GM12892 (cell line): Measurements from ENCODE around the gene BOLA1. TPM values are rescaled to one million over a fixed set of nuclear protein-coding genes. Genes with fewer than 3 reads are reported as not detected.
"Not testable (repeated sequence)": the region's sequence is repeated elsewhere in the genome, so short reads cannot be mapped to it uniquely, and the experiment has no call there.

ENCODE experiments used
- DNase-seq: peaks from one replicate; pipeline ENCODE4 v3.0.0; 2011; ENCODE audit not compliant: insufficient read length
- FAIRE-seq: peaks from 2 replicates; lab custom pipeline; 2011; peaks lifted over from hg19 to GRCh38; lab: Jason Lieb, UNC
- POLR2A ChIP-seq: IDR thresholded peaks from 2 replicates; pipeline ENCODE4 v1.6.1; 2011; ENCODE audit warnings: low read depth, low read length, control low read depth
- POLR2AphosphoS5 ChIP-seq: IDR thresholded peaks from 2 replicates; pipeline ENCODE4 v1.6.1; 2011; ENCODE audit warnings: low read depth, low read length, control low read depth
- TAF1 ChIP-seq: IDR thresholded peaks from 2 replicates; pipeline ENCODE4 v1.6.1; 2011; ENCODE audit warnings: low read depth, mild to moderate bottlenecking, control low read depth, low read length, borderline replicate concordance
- polyA plus RNA-seq: library from polyadenylated mRNA; unstranded; fragments of >200 nt; gene quantifications from one replicate; pipeline ENCODE4 v1.2.1, GENCODE V29; 2012; ENCODE audit warnings: missing spikeins, inconsistent platforms; ENCODE audit not compliant: missing spikeins

The BOLA1 gene, protein sequence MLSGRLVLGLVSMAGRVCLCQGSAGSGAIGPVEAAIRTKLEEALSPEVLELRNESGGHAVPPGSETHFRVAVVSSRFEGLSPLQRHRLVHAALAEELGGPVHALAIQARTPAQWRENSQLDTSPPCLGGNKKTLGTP
- polyA plus RNA-seq = 16.0 TPM

DNA sequence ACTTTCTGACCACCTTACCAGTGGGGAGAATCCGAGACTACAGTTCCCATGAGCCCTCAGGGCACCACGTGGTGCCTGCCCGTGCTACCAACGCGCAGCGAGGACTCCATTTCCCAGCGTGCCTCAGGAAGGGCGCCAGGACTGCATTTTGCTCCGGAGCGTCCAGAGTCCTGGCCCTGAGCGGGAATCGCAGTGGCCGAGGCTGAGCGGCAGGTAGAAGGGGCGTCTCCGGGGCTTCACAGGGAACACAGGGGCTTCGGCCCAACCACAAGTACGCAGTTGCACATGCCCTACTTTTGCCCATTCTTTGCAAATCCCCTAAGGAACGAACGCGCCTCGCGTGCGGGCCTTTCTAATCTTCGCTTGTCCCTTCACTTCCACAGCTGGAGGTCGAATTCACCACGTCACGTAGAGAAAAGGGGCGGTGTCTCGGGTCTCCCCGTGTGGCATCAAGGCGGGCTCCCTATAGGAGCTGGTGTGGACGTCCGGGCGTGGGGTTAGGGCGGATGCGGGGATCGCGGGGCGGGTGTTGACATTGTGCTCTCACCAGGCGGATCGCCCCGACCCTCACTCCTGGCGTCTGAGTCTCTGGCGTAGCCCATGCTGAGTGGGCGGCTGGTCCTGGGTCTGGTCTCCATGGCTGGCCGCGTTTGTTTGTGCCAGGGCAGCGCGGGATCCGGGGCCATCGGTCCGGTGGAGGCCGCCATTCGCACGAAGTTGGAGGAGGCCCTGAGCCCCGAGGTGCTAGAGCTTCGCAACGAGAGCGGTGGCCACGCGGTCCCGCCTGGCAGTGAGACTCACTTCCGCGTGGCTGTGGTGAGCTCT is at the start of gene BOLA1:
TSS of gene BOLA1 (plus strand) at position 109 of the 825 bp plus-strand sequence. CDS start at position 601, 492 bp downstream.
- peak; percentile 99 for FAIRE-seq
- peak; percentile 97 for DNase-seq
- TF ChIP-seq POLR2AphosphoS5 = peak; percentile 65; the same call in 1 of the 2 replicates
- no peak for TF ChIP-seq TAF1
- peak; percentile 54; the same call in 1 of the 2 replicates for TF ChIP-seq POLR2A

- no peak for DNase-seq
- TF ChIP-seq TAF1 (no peak), POLR2AphosphoS5 (no peak), POLR2A (no peak; the same call in 1 of the 2 replicates)
- no peak for FAIRE-seq
Measured at GRCh38 chr1:149849947-149850360, 49.4 kb upstream of the BOLA1 start.

GRCh38 chr1:149850732-149851345 is 48.5 kb upstream of the BOLA1 start:
- not testable (repeated sequence) for DNase-seq
- peak; percentile 99 for FAIRE-seq

DNA sequence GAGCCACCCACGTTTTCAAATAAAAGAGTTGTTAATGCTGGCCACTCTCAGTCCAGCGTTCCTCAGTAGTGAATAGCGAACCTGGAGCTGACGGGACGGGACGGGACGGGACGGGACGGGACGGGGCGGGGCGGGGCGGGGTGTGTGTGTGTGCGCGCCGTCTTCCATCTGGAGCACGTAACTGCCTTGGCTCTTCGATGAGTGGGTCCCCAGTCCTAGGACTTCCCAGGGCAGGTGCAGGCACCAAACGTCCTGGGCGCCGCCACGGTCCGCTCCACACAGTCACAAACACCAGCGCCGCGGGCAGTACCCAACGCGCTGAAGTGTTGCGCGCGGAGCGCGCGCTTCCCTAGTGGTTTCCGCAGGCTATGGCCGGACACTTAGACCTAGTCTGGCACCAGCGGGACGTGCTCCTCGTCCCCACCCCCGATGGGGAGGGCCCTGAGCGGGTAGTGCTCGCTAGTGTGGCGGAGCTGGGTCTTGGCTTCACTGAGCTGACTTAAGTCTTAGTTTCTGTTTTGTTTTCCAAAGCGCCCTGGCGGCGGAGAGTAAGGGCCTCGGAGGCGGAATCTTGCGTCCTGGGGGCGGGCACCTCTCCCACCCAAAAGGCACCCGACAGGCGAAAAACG is 47.7 kb upstream of the BOLA1 start:
- FAIRE-seq = peak; percentile 92
- DNase-seq = not testable (repeated sequence)

- DNase-seq = not testable (repeated sequence)
- FAIRE-seq = peak; percentile 92
Measured at GRCh38 chr1:149852263-149852662, 47.1 kb upstream of the BOLA1 start.

- FAIRE-seq, DNase-seq: not testable (repeated sequence)
Measured at GRCh38 chr1:149860271-149860670, 39.1 kb upstream of the BOLA1 start.

DNA sequence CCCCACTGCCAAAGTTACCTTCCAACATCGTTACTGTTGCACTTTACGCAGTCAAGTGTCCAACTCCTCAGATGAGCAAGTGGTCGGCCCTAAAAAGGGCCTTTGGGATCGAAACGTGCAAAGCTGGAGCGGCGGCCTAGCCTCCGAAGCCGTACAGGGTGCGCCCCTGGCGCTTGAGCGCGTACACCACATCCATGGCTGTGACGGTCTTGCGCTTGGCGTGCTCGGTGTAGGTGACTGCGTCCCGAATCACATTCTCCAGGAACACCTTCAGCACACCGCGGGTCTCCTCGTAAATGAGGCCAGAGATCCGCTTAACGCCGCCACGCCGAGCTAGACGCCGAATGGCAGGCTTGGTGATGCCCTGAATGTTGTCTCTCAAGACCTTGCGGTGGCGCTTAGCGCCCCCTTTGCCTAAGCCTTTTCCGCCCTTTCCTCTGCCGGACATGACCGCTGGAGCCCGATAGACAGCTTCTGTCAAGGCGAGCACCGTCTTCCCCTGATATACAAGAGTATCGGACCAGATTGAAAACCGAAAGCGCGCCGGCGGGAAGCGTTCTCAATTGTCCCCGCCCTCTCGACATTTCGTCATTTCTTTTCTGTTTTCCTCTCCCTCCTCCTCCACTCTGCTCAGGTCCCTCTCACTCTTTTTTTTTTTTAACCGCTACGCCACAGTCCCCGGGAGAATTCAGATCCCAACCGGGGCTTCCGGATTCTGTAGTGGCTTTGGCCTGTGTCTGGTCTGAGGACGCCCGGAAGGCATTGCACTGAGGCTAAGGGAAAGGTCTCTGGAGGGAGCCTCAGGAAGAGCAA is 38.5 kb upstream of the BOLA1 start:
- not testable (repeated sequence) for DNase-seq
- FAIRE-seq = peak; percentile 89

DNA sequence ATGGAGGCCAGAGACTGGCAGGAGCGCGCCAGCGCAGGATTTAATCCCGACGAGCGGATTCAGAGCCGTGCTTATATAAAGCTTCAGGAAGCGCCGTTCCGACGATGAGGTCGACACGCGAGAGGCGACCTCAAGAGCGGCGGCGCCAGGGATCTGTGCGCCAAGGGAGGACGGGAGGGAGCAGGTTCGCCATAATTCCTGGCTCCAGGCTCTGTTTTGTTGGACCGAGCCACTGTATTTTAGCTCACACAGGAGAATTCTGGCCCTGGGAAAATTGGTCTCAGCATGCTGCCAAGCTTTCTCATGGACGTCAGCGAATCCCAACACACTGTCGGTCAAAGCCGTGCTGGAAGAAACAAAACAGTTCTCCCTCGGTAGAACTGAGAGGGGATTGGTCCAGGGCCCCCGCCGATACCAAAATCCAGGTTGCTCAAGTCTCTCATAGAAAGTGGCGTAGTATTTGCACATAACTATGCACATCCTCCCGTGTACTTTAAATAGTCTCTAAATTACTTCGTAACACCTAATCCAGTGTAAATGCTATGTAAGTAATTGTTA is 37.8 kb upstream of the BOLA1 start:
- not testable (repeated sequence) for FAIRE-seq, DNase-seq

DNA sequence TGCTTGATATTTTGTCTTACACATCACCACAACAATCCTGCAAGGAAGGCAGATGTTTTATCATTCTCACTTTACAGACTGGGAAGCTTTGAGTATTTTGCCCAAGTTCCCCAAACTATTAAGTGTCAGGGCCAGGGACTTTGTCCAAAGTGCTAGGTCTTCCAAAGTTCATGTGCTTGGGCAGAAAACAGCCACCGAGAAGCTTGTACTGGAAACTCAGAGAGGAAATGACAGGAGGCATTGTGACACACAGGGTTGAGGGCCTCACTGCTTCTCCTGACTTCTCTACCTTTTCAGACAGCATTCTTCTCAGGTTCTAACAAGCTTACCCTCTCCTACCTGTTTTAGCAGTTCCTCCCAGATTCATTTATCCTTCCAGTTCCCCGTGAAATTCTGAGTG is 32.5 kb upstream of the BOLA1 start:
- not testable (repeated sequence) for FAIRE-seq, DNase-seq

DNA sequence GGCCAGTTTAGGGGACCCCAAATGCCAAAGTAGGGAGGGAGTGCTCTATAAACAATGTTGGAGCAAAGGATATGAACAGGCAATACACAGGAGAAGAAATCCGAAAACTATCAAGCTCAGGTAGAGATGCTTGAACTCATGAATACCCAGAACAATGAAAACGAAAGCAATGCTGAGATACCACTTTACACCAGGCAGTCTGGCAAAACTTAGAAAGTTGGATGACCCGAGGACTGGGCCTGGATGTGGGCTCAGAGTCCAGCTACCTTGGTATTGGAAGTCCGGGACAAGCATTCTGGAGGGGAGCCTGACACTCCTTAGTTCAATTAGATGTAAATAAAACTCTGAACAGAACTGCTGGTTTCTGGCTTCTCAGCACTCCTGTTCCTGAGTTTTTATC is 26.3 kb upstream of the BOLA1 start:
- FAIRE-seq, DNase-seq: not testable (repeated sequence)

DNA sequence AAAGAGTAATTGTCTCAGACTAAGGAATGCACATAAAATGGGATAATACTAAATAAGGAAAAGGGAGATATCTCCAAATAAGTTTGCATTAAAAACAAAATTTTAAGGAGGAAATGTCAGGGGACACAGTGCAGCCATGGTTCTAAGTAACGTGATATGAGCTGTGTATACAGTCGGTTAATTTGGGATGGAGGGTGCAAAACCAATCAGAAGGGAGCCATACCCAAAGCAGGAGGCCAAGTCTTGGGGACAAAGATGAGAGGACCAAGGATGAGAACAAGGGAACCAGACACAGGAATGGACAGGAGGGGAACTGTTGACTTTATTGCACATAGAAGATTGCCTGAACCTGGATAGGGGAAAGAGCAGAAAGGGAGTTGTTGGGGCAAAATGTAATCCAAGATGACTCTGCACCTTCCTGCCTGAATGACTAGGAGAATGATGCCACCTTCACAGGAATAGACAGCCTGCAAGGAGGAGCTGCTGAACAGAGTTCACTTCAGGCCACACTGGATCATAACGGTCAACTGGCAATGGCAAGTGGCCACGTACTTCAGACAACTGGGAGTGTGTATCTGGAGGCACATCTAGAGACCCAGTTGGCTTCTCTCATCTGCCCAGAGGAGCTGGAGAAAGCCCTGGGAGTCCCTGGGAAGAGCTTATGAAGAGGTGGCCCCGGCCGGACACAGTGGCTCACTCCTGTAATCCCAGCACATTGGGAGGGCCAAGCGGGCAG is 22.0 kb upstream of the BOLA1 start:
- no peak for FAIRE-seq
- DNase-seq = no peak
- TF ChIP-seq TAF1 = no peak
- TF ChIP-seq POLR2A = no peak
- TF ChIP-seq POLR2AphosphoS5 = no peak

DNA sequence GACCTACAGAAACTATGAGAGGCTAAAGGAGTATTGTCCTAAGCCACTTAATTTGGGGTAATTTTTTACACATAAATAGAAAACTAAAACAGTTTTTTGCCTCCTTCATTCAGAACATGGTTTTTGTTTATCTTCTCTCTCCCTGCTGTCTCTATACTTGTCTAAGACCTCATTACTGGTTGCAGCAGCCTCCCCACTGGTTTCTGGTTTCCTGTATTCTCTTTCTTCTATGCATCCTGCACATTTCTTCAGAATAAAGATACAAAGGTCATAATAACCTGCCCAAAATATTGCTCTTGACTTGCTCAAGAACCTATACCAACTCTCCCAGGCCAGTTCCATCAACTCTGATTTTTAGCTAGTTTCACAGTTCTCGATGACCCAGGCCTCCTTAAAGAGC is 19.8 kb upstream of the BOLA1 start:
- FAIRE-seq = no peak
- no peak for TF ChIP-seq TAF1
- TF ChIP-seq POLR2A = no peak
- no peak for TF ChIP-seq POLR2AphosphoS5
- no peak for DNase-seq
